ENCODE results near the gene TRAPPC1. TPM values are rescaled to one million over a fixed set of nuclear protein-coding genes. Genes with fewer than 3 reads are reported as not detected.

Gene TRAPPC1
- total RNA-seq, 1 experiment from 2014 or later: 132 TPM

DNA sequence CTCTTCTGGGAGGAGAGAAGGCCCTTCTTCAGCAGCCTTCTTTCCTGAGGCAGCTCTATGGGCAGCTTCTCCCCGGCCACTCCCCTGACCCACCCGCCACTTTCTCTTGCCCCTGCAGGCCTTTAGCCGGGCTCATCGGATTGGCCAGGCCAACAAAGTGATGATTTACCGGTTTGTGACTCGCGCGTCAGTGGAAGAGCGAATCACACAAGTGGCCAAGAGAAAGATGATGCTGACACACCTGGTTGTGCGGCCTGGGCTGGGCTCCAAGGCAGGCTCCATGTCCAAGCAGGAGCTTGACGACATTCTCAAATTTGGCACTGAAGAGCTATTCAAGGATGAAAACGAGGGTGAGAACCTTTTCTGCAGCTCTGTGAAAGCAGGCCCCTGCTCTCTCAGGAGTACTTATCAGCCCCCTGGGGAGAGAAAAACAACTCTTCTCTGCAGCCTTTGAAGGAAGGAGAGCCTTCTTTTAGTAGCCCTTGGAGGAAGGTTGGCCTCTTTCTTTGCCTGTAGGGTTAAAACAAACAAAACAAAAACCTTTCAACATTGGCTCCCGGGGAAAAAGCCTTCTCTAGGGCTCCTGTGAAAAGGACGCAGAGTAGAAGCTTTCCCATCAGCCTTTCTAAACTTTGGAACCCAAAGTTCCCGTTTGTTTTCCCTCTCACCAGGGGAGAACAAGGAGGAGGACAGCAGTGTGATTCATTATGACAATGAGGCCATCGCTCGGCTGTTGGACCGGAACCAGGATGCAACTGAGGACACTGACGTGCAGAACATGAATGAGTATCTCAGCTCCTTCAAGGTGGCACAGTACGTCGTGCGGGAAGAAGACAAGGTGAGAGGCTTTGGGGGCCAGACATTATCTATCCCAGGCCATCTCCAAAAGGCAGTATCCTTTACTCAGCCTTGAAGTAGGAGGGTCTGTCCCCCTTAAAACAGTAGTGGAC lies 28.3 kb downstream of the TRAPPC1 start:
- no peak overlapping the region for H4K5ac ChIP-seq (ENCODE audit: insufficient read length, low read depth, low read length)
- no peak overlapping the region for H2BK15ac ChIP-seq (ENCODE audit: low read depth, low read length)
- no peak overlapping the region for H2AK5ac ChIP-seq (ENCODE audit: insufficient read length, low read length)
- H3K79me2 ChIP-seq (ENCODE audit: insufficient read depth, low read length): no peaks in the 10 kb centered on the region
- H3K4me1 ChIP-seq (ENCODE audit: insufficient read depth, low read length): no peaks in the 10 kb centered on the region
- H3K27ac Mint-ChIP-seq: peak overlapping the region in 1 of 3 experiments; percentile 72; a peak in 3 of 7 replicates
- no peaks in the 10 kb centered on the region for H3K9me3 Mint-ChIP-seq
- peaks cover 12 to 16% of the 10 kb centered on the region in 2 experiments for H3K4me1 Mint-ChIP-seq
- no peak overlapping the region for H3T11ph ChIP-seq (ENCODE audit: low read length)
- no peak overlapping the region for H3K9ac ChIP-seq (ENCODE audit: extremely low read depth, insufficient read length, low read length)
- H3K79me1 ChIP-seq (ENCODE audit: insufficient read depth, low read depth, low read length, poor library complexity, severe bottlenecking): no peaks in the 10 kb centered on the region
- no peak overlapping the region for H3K14ac ChIP-seq (ENCODE audit: insufficient read depth, low read length)
- peaks cover 14 to 68% (median 36%) of the 10 kb centered on the region in 3 experiments; a peak in 6 of 7 replicates for H3K36me3 Mint-ChIP-seq (ENCODE audit: insufficient read depth in 1 of 3, low read depth in 3 of 3)
- H3K23me2 ChIP-seq (ENCODE audit: insufficient read length, low read depth, low read length, poor library complexity, severe bottlenecking): no peaks in the 10 kb centered on the region
- no CpG with 5 or more reads among the region's 22 CpGs for WGBS (ENCODE audit: extremely low coverage, insufficient read length, low lambda C conversion rate)
- no peak overlapping the region for H2BK12ac ChIP-seq (ENCODE audit: insufficient read length, low read depth, low read length)
- peak; percentile 62 for DNase-seq
- no peak overlapping the region for H2AFZ ChIP-seq (ENCODE audit: low read length)
- no peak overlapping the region for H2BK120ac ChIP-seq (ENCODE audit: low read depth, low read length, poor library complexity, severe bottlenecking)
- H2BK5ac ChIP-seq (ENCODE audit: insufficient read length, low read length): no peak overlapping the region
- H3K27me3 ChIP-seq (ENCODE audit: insufficient read depth, low read length): no peaks in the 10 kb centered on the region; the same call in 1 of the 2 replicates
- H4K20me1 ChIP-seq (ENCODE audit: control insufficient read depth, insufficient read depth, insufficient read length): no peaks in the 10 kb centered on the region
- H3K4me2 ChIP-seq (ENCODE audit: insufficient read depth, insufficient read length, low read length): no peak overlapping the region
- no peak overlapping the region for H3K18ac ChIP-seq (ENCODE audit: insufficient read length, low read depth, low read length)
- H3K27ac ChIP-seq (ENCODE audit: insufficient read length, low read depth, low read length): no peak overlapping the region
- H4K8ac ChIP-seq (replicated peaks; ENCODE audit: insufficient read length, low read depth, low read length): no peak overlapping the region
- TF ChIP-seq, protein P1, sequence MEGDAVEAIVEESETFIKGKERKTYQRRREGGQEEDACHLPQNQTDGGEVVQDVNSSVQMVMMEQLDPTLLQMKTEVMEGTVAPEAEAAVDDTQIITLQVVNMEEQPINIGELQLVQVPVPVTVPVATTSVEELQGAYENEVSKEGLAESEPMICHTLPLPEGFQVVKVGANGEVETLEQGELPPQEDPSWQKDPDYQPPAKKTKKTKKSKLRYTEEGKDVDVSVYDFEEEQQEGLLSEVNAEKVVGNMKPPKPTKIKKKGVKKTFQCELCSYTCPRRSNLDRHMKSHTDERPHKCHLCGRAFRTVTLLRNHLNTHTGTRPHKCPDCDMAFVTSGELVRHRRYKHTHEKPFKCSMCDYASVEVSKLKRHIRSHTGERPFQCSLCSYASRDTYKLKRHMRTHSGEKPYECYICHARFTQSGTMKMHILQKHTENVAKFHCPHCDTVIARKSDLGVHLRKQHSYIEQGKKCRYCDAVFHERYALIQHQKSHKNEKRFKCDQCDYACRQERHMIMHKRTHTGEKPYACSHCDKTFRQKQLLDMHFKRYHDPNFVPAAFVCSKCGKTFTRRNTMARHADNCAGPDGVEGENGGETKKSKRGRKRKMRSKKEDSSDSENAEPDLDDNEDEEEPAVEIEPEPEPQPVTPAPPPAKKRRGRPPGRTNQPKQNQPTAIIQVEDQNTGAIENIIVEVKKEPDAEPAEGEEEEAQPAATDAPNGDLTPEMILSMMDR (conservative IDR thresholded peaks at IDR 0.05): no peak
- H3K27me3 Mint-ChIP-seq (ENCODE audit: low read depth): no peaks in the 10 kb centered on the region; the same call in none of the 2 replicates
- no peak overlapping the region for H3K23ac ChIP-seq (ENCODE audit: insufficient read length, low read depth, low read length)
- no peaks in the 10 kb centered on the region for H3K9me3 ChIP-seq (ENCODE audit: control insufficient read depth, low read depth, low read length)
- H4K91ac ChIP-seq (ENCODE audit: insufficient read length, low read depth, low read length): no peak overlapping the region
- H3K4ac ChIP-seq (ENCODE audit: low read depth, low read length): no peak overlapping the region
- H2BK20ac ChIP-seq (ENCODE audit: low read depth, low read length, poor library complexity, severe bottlenecking): no peak overlapping the region
- H3K56ac ChIP-seq (ENCODE audit: insufficient read length, low read depth, low read length): no peak overlapping the region
- no peak overlapping the region for H3K4me3 Mint-ChIP-seq
